T-helper 2 cell treated with Interferon-gamma antibody and Interleukin-4, amounts not matched to agents 100 ng/mL and 5 ng/mL, for 36 hours (primary cell): ENCODE data around the gene NPIPB2. TPM values are rescaled to one million over a fixed set of nuclear protein-coding genes. Genes with fewer than 3 reads are reported as not detected.
"Not testable (repeated sequence)": the region's sequence is repeated elsewhere in the genome, so short reads cannot be mapped to it uniquely, and the experiment has no call there.

Experiments used
- intact Hi-C: fragments of 100-400 bp; cut with micrococcal nuclease; formaldehyde crosslinking; loops from one replicate; pipeline ENCODE4 v1.15.1; 2023
- total RNA-seq: library from RNA; stranded (reverse); gene quantifications from 2 replicates; pipeline ENCODE4 v1.2.3, GENCODE V29; 2022

The NPIPB2 gene
- total RNA-seq = 13.4 and 17.1 TPM in 2 replicates

DNA sequence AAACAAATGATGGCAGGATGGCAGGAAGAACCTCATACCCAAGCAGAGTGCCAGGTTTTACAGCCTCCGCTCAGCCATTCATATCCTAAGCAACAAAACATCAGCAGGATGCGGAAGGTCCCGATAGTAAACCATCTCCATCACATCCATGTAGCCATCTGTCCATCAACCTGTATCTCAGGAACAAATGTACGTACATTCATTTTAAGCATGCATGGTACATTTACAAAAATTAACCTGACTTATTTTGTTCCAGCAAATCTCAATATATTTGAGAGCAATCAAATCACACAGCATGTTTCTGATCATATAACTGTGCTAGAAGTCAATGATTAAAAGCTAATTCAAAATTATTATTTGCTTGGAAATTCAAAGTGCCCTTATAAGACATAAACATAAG lies at the start of gene NPIPB2:
TSS of gene NPIPB2 (minus strand) at position 101 of the 400 bp plus-strand sequence. CDS start at position 101, 0 bp downstream.
- intact Hi-C loops = not testable (repeated sequence)

DNA sequence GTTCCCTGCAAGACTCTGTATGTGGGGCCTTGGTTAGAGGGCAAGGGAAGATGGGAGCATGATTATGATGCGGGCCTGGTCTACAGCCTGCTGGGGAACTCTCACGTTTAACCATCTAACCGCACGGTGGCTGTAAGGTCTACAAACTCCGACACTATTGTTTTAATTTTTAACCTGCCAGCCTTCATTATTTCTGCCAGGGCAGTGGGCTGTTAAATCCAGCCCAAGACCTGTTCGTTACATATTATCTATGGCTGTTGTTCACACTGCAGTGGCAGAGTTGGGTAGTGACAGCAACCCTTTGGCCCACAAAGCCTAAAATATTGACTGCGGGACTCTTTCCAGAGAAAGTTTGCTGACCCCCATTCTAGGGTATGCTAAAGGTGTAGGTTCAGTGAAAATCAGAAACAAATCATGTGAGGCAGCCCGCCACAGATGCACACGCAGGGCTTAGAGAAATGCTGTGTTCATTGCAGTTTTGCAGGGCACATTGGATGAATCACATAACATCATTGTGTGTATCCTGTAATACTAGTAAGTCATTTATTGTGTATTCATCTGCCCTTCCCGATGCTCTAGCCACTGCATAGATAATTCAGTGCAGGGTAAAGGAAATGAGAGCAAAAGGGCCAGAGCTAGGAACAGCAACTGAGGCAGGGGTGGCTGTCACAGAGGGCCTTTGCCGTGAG lies 49.0 kb upstream of the NPIPB2 start:
- intact Hi-C loops = no loop called here

DNA sequence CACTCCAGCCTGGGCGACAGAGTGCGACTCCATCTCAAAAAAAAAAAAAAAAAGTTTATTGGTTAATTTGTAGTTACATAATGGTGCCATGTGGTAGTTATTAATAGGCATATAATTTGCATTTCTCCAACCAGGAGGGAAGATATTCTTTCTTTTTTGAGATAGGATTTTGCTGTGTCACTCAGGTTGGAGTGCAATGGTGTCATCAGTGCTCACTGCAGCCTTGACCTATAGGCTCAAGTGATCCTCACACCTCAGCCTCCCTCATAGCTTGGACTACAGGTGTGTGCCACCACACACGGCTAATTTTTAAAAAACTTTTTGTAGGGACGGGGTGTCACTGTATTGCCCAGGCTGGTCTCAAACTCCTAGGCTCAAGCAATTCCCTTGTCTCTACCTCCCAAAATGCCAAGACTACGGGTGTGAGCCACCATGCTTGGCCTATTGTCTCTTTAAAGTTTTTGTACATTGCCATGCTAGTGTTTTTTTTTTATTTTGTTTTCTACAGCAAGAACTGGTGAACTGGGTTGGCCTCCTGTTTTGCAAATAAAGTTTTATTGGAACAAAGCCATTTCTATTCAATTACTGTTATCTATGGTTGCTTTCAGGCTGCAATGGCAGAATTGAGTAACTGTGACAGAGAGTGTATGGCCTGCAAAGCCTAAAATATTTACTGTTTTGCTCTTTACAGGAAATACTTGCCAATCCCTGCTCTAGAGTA lies 46.6 kb upstream of the NPIPB2 start:
- intact Hi-C loops = no loop called here

DNA sequence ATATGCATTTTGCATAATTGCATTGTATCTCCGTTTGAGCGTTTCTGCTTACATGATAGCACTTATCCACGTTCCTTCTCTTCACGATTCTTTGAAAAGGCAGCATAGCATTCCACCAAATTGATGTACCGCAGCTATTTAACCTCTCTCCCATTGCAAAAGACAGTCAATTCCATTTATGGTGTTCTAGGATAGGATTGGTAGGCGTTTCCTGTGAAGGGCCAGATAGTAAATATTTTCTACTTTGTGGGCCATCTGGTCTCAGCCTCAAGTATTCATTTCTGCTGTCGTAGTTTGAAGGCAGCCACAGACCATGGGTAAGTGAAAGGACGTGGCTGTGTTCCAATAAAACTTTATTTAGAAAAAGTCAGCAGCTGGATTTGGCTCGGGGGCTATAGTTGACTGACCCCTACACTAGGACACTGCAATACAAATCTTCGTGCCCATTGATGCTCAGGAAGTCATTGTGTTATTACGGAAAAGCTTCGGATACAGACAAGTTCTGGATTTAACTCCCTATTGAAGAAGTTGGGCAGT lies 44.7 kb upstream of the NPIPB2 start:
- intact Hi-C loops = no loop called here

DNA sequence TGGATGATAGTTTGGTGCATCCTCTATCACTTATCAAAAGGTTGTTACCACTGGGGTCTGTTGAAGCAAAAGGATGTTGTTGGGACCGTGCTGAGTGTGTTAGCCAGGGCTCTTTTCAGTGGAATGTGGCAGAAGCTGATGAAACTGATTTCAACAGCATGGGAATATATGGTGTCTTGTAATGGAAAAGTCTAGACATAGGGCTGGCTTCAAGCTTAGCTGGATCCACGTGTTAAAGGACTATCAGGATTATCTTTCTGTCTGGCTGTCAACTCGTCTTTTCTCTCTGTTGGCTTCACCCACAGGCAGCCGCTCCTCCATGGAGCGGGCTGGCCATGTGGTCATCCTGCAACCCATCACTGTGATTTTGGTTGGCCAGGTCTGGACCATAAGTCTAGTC lies 43.4 kb upstream of the NPIPB2 start:
- intact Hi-C loops = no loop called here

DNA sequence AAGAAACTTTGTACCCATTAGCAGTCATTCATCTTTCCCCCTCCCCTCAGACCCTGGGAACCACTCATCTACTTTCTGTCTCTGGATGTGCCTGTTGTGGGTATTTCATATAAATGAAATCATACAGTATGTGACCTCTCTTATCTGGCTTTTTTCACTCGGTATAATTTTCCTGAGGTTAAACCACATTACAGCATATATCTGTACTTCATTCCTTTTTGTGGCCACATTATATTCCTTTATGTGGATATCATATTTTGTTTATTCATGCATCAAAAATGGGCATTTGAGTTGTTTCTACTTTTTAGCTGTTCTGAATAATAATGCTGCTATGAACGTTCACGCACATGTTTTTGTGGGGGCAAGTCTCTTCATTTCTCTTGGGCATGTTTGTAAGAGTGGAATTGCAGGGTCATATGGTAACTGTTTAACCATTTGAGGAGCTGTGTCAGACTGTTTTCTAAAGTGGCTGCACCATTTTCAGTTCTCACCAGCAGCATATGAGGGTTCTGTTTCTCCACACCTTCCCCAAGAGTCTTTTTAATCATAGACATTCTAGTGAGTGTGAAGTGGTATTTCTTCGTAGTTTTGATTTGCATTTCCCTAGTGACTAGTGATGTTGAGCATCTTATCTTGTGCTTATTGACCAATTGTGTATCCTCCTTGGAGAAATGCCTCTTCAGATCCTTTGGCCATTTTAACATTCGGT lies 38.4 kb upstream of the NPIPB2 start:
- intact Hi-C loops = no loop called here

DNA sequence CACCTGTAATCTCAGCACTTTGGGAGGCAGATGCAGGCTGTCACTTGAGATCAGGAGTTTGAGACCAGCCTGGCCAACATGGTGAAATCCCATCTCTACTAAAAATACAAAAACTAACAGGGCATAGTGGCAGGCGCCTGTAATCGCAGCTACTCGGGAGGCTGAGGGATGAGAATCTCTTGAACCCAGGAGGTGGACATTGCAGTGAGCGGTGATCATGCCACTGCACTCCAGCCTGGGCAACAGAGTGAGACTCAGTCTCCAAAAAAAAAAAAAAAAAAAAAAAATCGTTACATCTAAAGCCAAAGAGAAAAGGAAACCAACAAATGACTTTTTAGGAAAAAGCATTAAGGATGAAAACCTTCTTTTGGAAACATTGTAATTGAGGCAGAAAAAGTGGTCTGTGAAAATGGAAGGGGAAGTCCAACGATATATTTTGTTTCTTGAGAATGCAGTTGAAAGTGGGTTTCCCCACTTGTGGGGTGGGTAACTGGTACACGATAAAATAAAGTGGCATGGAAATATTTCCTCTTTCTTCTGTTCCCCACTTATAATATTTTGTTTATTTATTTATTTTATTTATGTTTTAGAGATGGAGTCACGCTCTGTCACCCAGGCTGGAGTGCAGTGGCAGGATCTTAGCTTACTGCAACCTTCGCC lies 37.3 kb upstream of the NPIPB2 start:
- intact Hi-C loops = loop anchor here (5.0 kb wide), 1 partner anchor 98 kb away; no protein-coding TSS in a partner anchor

DNA sequence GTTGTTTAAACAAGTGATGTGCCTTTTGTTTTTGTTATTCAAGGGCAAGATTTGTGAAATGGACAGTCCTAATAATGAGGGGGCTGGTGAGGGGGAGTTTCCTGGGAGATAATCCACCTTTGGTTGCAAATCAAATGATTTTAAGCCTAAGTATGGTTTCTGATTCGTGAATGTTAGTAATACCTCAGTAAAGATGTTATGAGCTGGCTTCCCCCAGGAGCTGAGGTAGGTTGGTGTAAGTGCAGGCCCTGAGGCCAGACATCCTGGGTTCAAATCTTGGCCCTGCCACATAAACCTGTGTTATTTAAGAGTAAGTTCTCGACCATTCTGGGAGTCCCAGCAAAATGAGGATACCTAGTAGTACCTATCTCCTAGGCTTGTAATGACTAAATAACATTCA lies 36.2 kb upstream of the NPIPB2 start:
- intact Hi-C loops = loop anchor here (5.0 kb wide), 1 partner anchor 99 kb away; no protein-coding TSS in a partner anchor

DNA sequence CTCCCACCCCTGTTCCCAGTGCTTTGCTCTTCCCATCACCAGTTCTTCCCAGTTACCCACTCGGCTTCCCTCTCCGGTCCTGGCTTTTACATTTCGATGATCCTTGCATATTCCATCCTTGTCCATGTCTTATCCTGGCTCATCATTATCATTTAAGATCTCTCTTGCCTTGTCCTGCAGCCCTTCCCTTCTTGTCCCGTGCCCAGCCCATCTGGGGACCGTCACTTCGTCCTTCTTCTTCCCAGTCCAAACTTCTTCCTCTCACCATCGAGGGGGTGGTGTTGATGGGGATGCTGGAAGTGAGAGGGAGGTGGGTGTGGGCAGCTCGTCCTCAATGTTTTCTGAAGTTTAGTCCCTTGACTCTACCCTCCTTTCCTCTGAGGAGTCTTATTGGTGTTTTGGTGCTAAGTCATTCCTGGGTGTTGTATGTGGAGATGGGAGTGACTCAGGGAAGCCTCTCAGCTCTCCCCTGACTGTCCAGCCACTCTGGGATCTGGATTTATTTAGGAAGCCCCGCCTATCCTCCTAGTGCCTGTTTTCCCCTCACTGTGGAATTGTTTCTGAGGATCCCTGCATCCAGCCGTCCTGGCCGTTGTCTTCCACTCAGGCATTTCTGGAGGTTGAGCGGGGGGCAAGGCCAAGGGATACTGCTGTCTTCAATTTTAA lies 35.7 kb upstream of the NPIPB2 start:
- intact Hi-C loops = loop anchor here (2.0 to 5.0 kb wide), 2 partner anchors 100 to 1035 kb away; partner anchors contain the start of gene DEXI

DNA sequence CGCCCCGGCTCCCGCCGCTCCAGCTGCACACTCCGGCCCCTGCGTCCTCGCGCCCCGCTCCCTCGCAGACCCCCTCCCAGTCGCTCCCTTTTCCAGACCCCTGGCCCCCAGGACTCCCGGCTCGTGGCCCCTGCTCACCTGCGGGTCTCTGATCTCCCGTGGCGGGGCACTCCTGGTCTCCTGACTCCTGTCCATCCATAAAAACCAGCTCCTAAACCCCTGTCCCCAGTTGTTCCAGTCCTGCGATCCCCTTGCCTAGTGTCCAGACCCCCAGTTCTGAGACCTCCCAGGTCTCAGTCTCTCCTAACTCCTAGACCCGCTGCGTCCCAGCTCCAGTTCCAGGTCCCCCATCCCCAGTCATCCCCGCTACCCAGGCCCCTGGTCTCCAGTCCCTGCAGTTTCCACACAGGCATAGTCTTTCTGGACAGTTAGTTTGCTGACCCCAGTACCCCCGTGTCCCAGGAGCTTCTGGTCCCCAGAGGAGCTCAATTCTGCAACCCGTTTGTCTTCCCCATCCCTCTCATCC lies 35.1 kb upstream of the NPIPB2 start:
- intact Hi-C loops = loop anchor here (1.0 to 5.0 kb wide), 4 partner anchors 61 to 1034 kb away; partner anchors contain the start of genes DEXI and RSL1D1

DNA sequence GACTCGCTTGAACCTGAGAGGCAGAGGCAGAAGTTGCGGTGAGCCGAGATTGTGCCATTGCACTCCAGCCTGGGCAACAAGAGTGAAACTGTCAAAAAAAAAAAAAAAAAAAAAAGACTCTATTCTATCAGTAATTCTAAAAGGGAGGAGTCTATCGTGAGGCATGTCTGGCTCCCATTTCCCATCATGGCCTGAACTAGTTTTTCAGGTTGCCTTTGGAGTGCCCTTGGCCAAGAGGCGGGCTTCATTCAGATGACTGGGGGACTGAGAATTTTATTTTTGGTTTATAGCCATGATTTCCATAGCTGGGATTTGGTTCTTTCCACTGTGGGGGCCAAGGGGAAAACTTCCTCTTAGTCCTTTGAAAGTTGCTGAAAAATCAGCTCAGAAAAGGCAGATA lies 31.2 kb upstream of the NPIPB2 start:
- intact Hi-C loops = no loop called here

DNA sequence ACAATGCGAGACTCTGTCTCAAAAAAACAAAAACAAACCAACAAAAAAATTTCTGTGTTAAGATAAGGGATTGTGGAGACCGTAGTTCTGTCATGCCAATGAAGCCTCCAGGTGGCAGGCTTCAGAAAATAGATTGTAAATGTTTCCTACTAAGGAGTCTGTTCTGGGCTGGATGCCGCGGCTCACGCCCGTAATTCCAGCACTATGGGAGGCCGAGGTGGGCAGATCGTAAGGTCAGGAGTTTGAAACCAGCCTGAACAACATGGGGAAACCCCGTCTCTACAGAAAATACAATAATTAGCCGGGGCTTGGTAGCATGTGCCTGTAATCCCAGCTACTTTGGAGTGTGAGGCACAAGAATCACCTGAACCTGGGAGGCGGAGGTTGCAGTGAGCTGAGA lies 30.3 kb upstream of the NPIPB2 start:
- intact Hi-C loops = no loop called here

DNA sequence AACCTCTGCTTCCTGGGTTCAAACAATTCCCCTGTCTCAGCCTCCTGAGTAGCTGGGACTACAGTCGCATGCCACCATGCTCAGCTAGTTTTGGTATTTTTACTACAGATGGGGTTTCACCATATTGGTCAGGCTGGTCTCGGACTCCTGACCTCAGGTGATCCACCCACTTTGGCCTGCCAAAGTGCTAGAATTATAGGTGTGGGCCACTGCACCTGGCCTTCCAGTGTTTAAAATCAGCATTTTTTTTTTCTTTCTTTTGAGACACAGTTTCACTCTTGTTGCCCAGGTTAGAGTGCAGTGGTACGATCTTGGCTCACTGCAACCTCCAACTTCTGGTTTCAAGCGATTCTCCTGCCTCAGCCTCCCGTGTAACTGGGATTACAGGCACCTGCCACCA lies 28.4 kb upstream of the NPIPB2 start:
- intact Hi-C loops = not testable (repeated sequence)

DNA sequence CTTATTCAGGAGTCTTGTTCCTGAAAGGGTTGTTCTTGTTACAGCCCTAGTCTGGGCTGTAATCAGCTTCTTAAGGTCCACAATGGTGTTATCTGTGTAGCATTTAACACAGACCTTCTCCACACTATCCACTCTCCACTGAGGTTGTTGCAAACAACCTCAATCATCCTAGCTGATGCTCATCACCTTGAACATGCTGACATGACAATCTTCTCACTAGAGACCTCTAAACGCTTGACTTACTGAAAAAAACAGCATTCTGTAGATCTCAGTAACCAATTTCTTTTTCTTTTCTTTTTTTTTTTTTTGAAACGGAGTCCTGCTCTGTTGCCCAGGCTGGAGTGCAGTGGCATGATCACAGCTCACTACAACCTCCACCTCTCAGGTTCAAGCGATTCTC lies 26.7 kb upstream of the NPIPB2 start:
- intact Hi-C loops = no loop called here

DNA sequence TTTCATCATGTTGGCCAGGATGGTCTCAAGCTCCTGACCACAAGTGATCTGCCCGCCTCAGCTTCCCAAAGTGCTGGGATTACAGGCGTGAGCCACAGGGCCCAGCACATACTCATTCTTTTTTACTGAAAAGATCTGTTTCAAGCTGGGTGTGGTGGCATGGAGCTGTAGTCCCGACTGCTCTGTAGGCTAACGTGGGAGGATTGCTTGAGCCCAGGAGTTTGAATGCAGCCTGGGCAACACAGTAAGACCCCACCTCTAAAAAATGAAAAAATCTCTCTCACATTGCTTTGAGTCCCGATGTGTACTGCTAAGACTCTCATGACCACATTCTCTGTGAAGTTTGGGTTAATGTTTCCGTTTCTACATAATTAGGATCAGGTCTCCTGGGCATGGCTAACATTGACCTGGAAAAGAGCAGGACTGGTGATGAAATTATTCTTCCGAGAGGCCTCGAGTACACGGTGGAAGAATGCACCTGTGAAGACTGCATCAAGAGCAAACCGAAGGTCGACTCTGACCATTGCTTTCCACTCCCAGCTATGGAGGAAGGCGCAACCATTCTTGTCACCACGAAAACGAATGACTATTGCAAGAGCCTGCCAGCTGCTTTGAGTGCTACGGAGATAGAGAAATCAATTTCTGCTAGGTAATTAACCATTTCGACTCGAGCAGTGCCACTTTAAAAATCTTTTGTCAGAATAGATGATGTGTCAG lies 25.5 kb upstream of the NPIPB2 start:
- intact Hi-C loops = no loop called here

DNA sequence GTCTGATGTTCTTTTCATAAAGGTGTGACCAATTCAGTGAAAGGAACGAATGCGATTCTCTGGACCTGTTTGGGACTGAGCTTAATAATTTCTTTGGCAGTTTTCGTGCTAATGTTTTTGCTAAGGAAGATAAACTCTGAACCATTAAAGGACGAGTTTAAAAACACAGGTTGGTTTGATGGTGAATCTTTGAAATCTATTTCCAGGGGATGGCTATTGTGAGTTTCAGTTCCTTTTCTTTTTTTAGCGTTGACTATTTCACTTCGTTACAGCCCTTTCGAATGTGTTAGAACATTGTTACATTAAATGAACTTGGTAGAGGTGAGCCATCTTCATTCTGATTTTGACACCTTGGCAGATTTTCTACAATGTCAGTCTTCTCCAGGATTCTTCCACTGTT lies 24.3 kb upstream of the NPIPB2 start:
- intact Hi-C loops = no loop called here

DNA sequence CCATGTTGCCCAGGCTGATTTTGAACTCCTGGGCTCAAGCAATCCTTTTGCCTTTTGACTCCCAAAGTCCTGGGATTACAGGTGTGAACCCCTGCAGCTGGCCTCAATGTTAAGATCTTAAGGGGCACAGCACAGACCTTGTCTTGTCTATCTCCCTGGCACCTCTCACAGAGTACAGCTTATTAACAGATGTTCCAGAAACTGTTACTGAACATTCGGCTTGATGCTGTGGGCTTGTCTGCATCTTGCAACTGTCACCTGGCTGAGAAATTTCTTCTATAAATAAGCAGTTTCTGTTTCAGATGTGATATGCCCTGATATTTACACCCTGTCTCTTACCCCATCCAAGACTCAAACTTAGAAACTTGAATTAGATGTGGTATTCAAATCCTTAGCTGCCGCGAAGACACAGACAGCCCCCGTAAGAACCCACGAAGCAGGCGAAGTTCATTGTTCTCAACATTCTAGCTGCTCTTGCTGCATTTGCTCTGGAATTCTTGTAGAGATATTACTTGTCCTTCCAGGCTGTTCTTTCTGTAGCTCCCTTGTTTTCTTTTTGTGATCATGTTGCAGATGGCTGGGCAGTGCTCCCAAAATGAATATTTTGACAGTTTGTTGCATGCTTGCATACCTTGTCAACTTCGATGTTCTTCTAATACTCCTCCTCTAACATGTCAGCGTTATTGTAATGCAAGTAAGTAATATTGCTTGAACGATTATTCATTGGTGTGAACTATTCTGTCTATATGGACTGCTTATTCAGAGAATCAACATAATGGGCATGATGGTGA lies 23.1 kb upstream of the NPIPB2 start, which contains the start of gene TNFRSF17:
TSS of gene TNFRSF17 (plus strand) at position 450 of the 791 bp plus-strand sequence. CDS start at position 565, 115 bp downstream.
- intact Hi-C loops = no loop called here

DNA sequence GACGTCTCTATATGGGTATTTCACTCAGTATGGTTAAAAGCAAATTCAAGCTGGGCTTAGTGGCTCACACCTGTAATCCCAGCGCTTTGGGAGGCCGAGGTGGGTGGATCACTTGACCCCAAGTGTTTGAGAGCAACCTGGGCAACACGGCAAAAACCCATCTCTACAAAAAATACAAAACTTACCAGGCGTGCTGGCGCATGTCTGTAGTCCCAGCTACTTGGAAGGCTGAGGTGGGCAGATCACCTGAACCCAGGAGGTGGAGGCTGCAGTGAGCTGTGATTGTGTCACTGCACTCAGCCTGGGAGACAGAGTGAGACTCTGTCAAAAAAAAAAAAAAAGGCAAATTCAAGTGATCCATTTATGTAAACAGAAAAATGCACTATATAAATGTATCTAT lies 21.9 kb upstream of the NPIPB2 start:
- intact Hi-C loops = no loop called here

DNA sequence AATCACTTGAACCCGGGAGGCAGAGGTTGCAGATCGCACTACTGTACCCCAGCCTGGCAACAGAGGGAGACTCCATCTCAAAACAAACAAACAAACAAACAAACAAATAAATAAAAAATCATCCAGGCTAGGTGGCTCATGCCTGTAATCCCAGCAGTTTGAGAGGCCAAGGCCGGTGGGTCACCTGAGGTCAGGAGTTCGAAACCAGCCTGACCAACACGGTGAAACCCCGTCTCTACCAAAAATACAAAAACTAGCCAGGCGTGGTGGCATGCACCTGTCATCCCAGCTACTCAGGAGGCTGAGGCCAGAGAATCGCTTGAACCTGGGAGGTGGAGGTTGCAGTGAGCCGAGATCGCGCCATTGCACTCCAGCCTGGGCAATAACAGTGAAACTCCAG lies 21.1 kb upstream of the NPIPB2 start:
- intact Hi-C loops = not testable (repeated sequence)
